ENCODE measurements around the gene BAIAP3. TPM values are rescaled to one million over a fixed set of nuclear protein-coding genes. Genes with fewer than 3 reads are reported as not detected.

Gene BAIAP3
- total and polyA plus RNA-seq, 10 donors, result 2.7 to 15.7 (median 6.3) TPM

DNA sequence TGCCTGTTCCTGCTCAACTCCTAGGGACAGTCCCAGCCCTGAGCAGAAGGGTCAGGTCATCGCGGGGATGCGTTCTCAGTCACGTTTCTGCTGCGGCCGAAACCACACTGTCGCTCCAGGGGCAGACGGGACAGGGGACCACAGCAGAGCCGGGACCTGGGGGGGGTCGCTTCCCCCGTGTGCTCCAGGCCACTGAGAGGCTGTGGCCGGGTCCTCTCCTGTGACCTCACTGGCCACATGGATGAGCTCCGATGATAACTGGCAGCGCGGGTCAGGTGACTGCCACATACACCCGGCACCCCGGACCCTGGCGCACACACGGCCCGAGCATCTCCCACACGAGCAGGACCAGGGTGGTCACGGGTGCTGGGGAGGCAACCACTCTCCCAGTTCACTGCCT is 31.1 kb downstream of the BAIAP3 start:
- no peak for DNase-seq
- H3K9me3 ChIP-seq, result no peaks in the 10 kb centered on the region
- H3K27me3 ChIP-seq (replicated peaks in 1 of 7), result no peaks in the 10 kb centered on the region
- peaks cover 3 to 98% (median 80%) of the 10 kb centered on the region in 6 donors for H3K36me3 ChIP-seq
- WGBS, 5 donors, result 85 to 92% (median 89%) methylated on average over 18 to 22 of the region's 22 CpGs
- intact Hi-C loops (cut with DNase I; ENCODE audit: low total_unique reads), result no loop called here
- H3K4me3 ChIP-seq, result no peak overlapping the region
- TF ChIP-seq POLR2AphosphoS5 (IDR thresholded peaks at IDR 0.05) (peak in 2 of 3 donors; percentile 16 to 52), CTCF (IDR thresholded peaks at IDR 0.05 in 8 of 11, conservative IDR thresholded peaks at IDR 0.05 in 3 of 11) (no peak), POLR2A (IDR thresholded peaks at IDR 0.05) (no peak)
- H3K4me1 ChIP-seq, result peaks cover 0 to 10% (median 4%) of the 10 kb centered on the region in 6 donors
- no peak overlapping the region for H3K27ac ChIP-seq

DNA sequence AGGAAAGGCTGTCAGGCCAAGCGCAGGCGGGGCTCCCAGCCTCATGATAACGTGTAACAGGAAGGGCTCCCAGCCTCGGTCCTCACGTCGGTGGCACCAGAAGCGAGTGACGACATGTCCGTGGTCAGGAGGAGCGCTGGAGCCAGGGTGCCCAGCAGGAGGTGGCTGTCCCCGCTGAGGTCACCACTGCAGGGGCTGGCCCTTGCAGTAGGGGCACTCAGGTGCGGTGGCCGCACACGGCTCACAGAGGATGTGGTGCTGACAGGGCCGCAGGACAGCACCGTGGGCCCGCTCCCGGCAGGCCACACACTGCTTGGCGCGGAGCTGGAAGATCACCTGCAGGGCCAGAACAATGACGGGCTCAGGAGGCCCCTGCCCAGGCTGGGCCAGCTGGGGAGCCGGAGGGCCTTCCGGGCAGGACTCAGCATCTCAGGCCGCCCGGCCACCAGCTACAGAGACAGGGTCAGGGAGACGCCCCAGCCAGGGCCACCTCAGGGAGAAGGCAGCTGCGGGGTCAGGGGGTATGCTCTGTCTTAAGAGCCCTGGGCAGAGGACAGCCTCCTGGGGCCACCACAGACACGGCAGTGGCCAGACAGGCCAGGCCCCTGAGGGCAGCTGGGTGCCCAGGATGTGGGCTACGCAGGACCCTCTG is 32.7 kb downstream of the BAIAP3 start:
- Histone ChIP-seq H3K4me3 (no peak overlapping the region), H3K4me1 (peaks cover 0 to 9% (median 4%) of the 10 kb centered on the region in 6 donors), H3K27me3 (replicated peaks in 1 of 7) (no peaks in the 10 kb centered on the region), H3K36me3 (peaks cover 3 to 98% (median 81%) of the 10 kb centered on the region in 6 donors), H3K27ac (peak overlapping the region in 1 of 8 donors; percentile 18), H3K9me3 (no peaks in the 10 kb centered on the region)
- TF ChIP-seq POLR2AphosphoS5 (IDR thresholded peaks at IDR 0.05), result peak in 2 of 3 donors; percentile 26 to 63
- no peak for TF ChIP-seq POLR2A (IDR thresholded peaks at IDR 0.05)
- 77 to 91% (median 84%) methylated on average over 22 to 29 of the region's 29 CpGs for WGBS, 5 donors
- intact Hi-C loops (cut with DNase I; ENCODE audit: low total_unique reads), result no loop called here
- no peak for DNase-seq

GRCh38 chr16:1366712-1367299 is 33.4 kb downstream of the BAIAP3 start:
- no peak for DNase-seq
- peaks cover 0 to 9% (median 4%) of the 10 kb centered on the region in 6 donors for H3K4me1 ChIP-seq
- TF ChIP-seq CTCF (IDR thresholded peaks at IDR 0.05 in 8 of 11, conservative IDR thresholded peaks at IDR 0.05 in 3 of 11) (no peak), POLR2A (IDR thresholded peaks at IDR 0.05) (no peak), POLR2AphosphoS5 (IDR thresholded peaks at IDR 0.05) (peak in 1 of 3 donors; percentile 58)
- H3K36me3 ChIP-seq, result peaks cover 3 to 98% (median 82%) of the 10 kb centered on the region in 6 donors
- H3K9me3 ChIP-seq, result no peaks in the 10 kb centered on the region
- H3K4me3 ChIP-seq, result no peak overlapping the region
- H3K27me3 ChIP-seq (replicated peaks in 1 of 7), result no peaks in the 10 kb centered on the region
- intact Hi-C loops (cut with DNase I; ENCODE audit: low total_unique reads), result no loop called here
- 85 to 94% (median 90%) methylated on average over 17 to 24 of the region's 24 CpGs for WGBS, 5 donors
- no peak overlapping the region for H3K27ac ChIP-seq

DNA sequence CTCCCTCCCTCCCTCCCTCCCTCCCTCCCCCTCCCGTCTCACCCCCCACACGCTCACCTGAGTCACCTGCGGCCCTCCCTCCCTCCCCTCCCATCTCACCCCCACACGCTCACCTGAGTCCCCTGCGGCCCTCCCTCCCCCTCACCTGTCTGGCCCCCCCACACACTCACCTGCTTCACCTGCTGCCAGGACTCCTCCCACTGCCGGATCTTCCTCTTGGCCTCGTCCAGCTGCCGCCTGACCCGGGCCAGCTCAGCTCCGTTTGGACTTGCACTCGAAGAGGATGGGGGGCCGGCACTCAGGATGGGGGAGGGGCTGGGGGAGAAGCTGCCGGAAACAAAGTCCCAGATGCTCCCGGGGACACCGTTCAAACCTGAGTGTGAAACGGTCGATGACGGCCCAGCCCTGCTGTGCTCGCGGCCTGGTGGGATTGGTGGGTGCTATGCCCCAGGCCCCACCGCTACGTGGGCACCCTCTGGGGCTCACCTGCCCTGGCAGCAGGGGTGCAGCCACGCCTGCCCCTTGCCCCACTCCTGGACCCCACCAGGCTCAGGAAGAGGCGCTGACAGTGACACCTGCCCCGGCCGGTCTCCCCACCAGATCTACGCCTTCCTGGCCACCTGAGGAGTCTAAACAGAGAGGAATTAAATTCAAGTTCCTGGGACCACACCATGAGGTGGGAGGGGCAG is 34.2 kb downstream of the BAIAP3 start:
- TF ChIP-seq POLR2AphosphoS5 (IDR thresholded peaks at IDR 0.05), result peak in 1 of 3 donors; percentile 27
- TF ChIP-seq CTCF (IDR thresholded peaks at IDR 0.05 in 8 of 11, conservative IDR thresholded peaks at IDR 0.05 in 3 of 11), result no peak
- Histone ChIP-seq H3K9me3 (no peaks in the 10 kb centered on the region), H3K27me3 (replicated peaks in 1 of 7) (no peaks in the 10 kb centered on the region), H3K4me3 (no peak overlapping the region), H3K27ac (no peak overlapping the region), H3K36me3 (peaks cover 0 to 98% (median 74%) of the 10 kb centered on the region in 6 donors), H3K4me1 (peaks cover 0 to 9% (median 4%) of the 10 kb centered on the region in 6 donors)
- WGBS, 5 donors, result 90 to 95% (median 93%) methylated on average over 12 to 27 of the region's 27 CpGs
- DNase-seq, result no peak
- intact Hi-C loops (cut with DNase I; ENCODE audit: low total_unique reads), result no loop called here
